Testis (tissue), 2 donors: ENCODE results near the gene RBM33.

ENCODE experiments used
- CTCF ChIP-seq, 3 experiments: fragments of 450-650 bp in 2 of 3; fragments of 200-600 bp in 1 of 3; sonication (generic) in 1 of 3; IDR thresholded peaks; one replicate each; pipeline ENCODE4 v1.5.1; 2016 to 2019; ENCODE audit warnings: antibody characterized with exemption in 3 of 3, mild to moderate bottlenecking in 2 of 3, moderate library complexity in 1 of 3
- POLR2A ChIP-seq: fragments of 450-650 bp; IDR thresholded peaks from one replicate; pipeline ENCODE4 v1.6.1; 2017; ENCODE audit warnings: antibody characterized with exemption, mild to moderate bottlenecking, moderate library complexity

GRCh38 chr7:155603205-155603857 is 41.1 kb upstream of the RBM33 start:
- no peak for TF ChIP-seq CTCF (IDR thresholded peaks at IDR 0.05)
- no peak for TF ChIP-seq POLR2A
